Ramos (cell line): ENCODE measurements around the gene MRPL2.
"Not testable (repeated sequence)": the region's sequence is repeated elsewhere in the genome, so short reads cannot be mapped to it uniquely, and the experiment has no call there.

Source experiments
- in situ Hi-C: fragments of 300-500 bp; cut with MboI; formaldehyde crosslinking; loops from one replicate; pipeline ENCODE4 v1.14.3; 2022; ENCODE audit warnings: low sequenced_read_pairs; ENCODE audit not compliant: unreplicated experiment

MRPL2 gene

DNA sequence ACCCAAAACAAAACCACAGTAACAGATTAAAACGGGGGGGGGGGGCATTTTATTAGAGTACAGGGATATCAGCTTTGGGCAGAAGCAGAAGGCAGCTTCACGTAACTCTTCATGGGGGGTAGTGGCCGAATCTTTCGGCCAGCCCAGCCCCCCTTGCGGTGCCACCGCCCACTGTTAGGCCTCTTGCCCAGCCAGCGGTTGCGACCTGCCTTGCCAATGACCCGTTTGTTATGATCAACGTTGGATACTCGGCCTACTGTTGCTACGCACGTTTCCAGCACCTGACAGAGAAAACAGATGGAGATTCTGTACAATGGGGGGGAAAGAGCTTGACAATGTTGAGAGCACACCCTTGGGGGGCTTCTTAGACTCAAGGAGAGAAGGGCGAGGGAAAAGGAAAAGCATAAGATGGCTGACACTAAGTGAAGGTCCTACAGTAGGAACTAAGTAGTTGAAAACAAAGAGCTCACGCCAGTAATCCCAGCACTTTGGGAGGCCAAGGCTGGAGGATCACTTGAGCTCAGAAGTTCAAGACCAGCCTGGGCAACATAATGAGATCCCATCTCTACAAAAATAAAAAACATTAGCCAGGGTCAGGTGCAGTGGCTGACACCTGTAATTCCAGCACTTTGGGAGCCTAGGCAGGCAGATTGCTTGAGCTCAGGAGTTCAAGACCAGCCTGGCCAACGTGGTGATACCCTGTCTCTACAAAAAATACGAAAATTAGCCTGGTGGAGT, 4.9 kb downstream of the MRPL2 start:
- in situ Hi-C loops, result no loop called here

DNA sequence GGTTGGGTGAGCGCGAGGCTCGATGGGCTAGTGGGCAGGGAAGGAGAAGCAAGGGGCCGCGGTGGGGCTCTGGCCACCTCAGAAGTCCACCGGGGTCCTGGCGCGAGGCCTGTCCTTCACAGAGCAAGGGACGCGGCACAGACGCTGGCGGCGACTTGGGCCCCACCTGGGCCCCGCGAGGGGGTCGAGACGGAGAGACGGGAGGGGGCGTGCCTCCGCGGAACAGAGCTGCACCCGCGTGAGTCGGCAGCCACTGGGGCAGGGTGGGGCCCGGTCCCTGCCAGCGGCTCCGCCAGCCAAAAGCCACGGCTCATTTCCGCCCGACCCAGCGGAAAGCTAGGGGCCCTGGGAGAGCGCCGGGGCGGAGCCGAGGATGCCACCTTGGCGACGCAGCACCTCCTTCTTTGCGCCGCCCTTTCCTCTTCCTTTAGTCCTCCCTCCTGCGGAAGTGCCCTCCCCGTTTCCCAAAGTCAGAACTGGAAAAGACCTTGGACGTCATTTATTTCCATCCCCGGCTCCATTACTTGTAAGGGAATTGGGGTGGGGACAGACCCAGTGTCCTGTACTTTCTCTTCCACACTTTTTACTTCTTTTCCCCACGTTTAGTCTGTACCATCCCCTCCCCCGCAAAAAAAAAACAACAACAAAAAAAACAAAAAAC, 5.6 kb downstream of the MRPL2 start, which contains the start of gene CUL7:
Gene CUL7 (minus strand): TSS at position 307 of the 661 bp plus-strand sequence. CDS start 1,063 bp downstream, outside the sequence.
- in situ Hi-C loops, result no loop called here

DNA sequence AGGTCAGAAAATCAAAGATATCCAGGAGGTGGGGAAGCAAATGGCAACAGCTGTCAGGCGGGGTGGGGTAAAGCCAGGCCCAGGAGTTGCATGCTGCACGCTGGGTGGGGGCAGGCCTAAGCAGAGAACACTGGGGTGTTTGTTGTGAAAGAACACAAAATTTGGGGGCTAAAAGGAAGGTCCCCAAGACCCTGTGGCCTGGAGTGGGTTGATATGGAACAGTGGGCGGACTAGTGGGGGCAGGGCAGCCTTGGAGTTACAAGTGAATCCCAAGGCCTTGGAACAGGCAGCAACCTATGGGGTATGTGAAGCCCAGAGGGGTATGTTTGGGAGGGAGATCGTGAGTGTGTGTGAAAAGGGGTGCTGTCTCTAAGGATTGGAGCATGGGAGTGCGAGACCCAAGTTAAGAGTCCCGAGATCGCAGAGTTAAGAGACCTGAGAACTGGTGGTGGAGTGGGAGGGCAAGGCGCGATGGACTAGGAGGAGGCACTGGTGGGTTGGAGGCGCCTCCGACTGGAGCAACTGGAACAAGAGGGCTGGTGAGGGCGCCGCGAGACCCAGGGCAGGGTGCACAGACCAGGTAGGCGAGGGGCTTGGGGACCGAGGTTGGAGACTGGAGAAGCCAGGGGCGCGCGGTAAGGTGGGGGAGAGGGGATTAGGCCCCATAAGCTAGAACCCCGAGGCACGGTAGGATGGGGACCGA, 6.2 kb downstream of the MRPL2 start:
- in situ Hi-C loops, result no loop called here

DNA sequence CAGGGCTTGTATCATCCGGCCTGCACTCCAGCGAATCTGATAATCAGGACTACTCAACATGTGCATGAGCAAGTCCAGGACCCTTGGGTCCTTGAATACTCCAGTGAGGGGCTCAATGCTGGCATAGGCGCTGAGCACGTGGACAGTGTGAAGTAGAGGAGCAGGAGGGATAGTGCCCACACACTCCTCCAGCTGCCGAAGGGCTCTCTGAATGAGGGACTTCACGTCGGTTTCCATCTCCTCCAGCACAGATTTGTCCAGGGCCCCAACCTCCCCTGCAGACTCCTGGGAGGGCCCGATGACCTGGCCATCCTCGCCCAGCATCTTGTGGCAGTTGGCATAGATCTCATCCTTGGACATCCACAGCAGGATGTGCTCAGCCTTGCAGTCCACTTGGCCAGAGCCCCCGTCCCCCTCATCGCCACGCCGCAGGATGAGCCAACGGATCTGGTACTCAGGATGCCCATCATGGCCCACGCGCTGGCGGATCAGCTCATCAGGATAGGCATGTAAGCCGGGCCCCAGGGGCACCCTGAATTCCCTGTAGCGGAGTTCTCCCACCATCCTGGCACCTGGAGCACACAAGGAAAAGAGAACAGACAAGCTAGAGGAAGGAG, 6.9 kb downstream of the MRPL2 start:
- in situ Hi-C loops, result no loop called here

DNA sequence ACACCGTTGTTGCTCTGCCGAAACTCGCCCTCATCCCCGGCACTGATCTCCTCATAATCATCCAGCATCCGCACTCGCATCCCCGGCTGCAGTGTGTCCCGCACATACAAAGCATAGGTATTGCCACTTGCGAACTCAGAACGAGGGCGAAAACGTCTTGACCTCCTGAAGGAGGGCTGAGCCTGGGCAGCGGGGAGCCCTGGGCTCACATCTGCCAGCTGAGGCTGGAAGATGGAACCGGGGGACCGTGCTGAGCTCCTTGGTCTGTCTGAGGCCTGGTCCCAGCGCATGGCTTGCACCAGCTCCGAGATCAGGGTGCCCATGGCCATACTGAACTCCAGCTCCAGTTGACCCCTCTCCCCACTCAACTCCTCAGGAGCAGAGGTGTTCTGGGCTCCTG, 8.3 kb downstream of the MRPL2 start:
- in situ Hi-C loops, result no loop called here

DNA sequence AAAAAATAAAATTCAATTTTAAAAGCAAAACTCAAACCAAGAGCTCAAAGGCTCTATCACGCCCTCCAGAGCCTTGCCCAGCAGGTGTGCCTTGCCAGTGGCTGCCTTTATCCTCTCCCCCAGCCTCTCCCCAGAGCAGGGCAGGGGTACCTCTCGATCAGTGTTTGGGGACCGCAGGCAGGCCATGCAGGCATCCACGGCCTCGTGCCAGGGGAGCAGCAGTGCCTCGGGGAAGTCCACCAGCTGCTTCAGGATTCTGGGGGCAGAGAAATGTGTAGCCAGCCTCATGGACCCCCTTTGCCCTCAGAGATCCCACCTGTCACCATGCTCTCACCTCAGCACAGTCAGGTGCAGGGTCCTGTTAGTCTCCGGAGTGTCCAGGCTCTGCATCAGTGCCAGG, 11.2 kb downstream of the MRPL2 start:
- in situ Hi-C loops, result no loop called here

DNA sequence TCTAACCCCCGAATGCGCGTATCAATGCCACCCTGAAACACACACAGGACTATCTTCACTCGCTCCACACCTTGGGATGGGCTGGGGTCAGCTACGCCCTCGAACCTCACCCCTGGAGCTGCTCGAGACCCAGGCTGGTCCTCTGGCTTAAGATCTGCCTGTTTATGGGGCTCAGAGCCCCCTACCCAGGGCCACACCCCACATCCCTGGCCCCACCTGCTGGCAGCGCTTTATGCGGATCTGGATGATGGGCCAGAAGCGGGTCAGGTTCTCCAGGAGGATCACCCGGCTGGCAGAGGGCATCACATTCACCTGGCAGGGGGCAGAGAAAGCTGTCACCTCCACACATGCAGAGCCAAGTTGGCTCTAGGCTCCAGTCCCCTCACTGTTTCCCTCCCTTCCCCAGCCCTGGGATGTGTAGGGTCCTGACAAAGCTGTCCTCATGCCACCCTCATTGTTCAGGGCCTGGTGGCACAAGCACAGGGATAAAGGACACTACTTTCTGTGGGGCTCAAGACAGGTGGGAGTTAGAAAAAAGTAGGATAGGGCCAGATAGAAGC, 13.8 kb downstream of the MRPL2 start:
- in situ Hi-C loops, result no loop called here

DNA sequence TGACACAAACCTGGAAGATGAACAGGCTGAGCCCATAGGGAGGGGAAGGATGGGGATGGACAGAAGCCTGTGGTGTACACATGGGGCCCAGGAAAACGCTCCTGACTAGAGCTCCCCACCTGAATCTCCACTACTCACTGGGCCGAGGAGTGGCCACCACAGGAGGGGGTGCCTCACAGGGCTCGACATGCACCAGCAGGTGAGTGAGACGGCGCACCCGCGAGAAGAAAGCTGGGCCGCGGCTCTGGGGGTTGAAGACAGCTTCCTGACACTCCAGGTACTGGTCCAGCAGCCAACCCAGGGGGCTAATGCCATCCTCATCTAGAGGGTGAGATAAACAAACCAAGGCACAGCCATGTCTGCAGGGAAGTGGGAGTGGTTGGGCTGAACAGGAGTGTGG, 15.9 kb downstream of the MRPL2 start:
- in situ Hi-C loops, result no loop called here

DNA sequence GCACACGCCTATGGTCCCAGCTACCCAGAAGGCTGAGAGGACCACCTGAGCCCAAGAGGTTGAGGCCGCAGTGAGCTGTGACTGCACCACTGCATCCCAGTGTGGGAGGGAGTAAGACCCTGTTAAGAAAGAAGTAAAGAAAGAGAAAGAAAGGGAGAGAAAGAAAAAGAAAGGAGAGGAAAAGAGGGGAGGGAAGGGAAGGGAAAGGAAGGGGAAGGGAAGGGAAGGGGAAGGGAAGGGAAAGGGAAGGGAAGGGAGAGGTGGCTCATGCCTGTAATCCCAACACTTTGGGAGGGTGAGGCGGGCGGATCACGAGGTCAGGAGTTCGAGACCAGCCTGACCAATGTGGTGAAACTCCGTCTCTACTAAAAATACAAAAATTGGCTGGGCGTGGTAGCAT, 17.8 kb downstream of the MRPL2 start:
- in situ Hi-C loops, result not testable (repeated sequence)

DNA sequence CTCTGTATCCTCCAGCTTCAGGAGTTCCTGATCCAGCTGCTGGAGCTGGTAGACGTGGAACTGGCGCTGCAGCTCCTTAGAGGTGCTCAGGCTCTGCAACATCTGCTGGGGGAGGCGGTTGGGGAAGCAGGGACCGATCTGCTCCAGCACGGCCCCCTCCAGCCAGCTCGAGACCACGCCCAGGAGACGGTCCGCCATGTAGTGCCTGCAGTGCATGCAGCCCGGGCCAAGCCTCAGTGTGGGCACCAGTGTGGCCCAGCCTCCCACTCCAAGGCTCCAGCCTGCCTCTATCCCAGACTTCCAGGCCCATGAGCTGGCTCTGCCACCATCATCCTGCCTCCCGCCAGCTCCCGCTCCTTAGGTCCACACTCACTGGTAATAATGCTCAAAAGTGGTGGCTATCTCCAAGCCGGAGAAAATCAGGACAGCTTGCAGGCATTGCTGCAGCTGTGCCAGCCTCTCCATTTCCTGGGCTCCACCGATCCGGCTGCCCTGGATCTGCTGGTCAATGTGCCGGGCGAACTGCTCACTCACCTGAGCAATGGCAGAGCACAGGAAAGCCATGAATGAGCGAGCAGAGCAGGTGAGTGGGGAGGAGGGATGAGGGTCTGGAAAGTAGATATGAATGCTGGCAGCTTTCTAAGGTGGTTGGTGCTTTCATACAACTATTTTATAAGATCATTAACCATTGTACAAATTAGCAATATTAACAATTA, 18.5 kb downstream of the MRPL2 start:
- in situ Hi-C loops, result no loop called here

DNA sequence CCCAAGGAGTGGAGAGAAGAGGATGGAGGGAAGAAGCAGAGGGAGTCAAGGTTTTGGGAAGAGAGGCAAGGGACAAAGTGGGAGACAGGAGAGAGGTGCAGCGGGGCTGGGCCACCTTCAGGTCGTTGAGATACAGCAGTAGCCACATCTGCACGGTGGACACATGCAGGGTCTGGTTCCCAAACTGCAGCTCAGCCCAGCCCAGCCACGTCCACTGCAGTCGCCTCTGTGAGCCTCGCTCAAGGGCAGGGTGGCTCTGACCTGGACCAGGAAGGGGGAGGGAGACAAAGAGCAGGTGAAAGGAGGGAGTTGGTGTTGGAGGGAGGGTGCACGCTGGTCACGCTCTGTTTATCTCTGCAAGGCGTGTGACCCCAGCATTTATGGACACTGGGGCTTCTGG, 20.5 kb downstream of the MRPL2 start:
- in situ Hi-C loops, result no loop called here

DNA sequence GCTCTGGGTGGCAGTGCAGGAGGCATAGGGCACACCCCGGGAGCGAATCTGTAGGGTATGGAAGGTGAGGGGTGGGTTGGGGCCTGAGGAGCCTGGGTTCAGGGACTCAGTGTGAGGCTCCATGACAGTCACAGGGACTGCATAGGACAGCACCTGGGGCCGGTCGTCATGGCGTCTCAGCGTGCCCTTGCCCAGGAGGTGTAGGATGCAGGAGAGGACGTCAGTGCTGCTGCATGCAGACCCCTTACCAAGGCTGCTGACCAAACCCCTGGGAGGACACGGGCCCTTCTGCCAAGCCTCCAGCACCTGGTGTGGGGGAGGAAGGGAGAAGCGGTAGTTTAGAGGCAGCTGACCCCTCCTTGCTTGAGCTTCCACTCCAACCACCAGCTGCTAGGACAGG, 21.5 kb downstream of the MRPL2 start:
- in situ Hi-C loops, result no loop called here

DNA sequence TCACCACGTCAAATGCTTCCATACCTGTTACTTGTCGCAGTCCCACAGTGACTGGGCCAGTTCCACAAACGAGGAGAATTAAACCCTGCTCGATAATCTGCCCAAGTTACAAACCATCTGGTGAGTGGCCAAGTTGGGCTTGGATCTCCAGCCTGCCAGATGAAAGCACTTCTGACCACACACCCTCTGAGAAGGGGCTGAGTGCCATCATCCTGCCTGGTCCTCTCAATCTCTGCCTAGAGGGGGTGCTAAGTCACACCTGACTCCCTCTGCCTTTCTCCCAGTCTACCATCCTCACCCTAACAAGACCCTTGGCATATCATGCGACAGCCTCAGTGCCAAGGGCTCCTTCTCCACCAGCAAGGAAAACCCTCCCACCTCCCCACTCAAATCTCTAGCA, 22.0 kb downstream of the MRPL2 start:
- in situ Hi-C loops, result no loop called here

DNA sequence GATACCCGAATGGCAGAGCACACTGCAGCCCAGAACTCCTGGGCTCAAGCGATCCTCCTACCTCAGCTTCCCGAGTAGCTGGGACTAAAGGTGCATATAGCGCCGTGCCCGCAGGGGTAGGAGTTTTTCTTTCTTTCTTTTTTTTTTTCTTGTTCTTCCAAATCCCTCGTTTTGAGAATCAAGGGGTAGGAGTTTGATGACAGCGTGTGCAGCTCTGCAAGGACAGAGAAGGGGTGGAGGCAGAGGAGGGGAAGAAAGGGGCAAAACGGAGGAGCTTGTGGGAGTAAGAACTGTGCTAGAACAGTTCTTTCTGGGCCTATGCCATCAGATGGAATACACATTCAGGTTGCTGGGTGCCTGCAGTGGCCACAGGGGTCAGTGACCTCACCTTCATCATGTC, 22.5 kb downstream of the MRPL2 start:
- in situ Hi-C loops, result no loop called here

DNA sequence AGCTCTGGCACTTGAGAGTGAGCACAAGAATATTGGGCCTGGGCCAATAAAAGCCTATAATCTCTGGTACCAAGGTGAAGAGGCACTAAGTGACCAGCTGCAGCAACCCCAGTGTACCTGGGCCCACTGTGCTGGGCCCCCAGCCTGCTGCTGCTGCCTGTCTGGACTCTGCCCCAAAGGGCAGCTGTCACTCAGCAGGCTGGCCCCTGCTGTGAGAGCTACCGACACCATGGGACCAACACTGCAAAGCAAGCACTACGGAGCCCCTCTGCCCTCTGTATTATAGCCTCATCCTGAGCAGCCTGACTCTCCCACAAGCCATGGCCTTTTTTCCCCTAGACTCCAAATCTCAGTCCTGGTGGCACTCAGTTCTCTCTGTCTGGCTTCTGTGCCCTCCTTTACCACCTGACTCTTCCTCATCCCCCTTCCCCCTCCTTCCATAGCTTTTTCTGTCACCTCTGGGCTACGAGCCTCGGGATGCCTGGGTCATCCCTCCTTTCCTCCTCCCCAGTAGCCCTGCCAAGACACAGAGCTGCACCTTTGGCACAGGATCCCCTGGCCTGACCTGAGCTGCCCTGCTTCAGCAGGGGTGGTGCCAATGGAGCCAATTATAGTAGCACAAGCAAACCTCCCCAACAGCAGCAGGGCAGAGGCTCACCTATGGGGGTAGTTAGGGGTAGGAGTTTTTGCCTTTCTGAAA, 23.6 kb downstream of the MRPL2 start:
- in situ Hi-C loops, result no loop called here

DNA sequence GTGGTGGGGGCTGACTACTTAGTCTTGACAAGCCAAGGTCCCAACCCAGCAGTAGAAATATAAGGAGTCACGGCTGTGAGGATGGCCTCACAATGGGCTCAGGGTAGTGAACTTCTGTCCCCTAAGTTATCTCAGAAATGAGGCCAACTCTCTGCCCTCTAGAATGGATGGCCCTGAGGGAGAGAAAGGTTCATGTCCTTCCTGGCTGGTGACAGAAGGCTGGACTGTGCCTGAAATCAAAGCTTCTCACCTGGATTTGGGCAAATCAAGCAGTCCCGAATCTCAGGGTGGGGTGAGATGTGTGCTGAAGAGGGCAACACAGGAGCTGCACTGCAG, 25.1 kb downstream of the MRPL2 start:
- in situ Hi-C loops, result no loop called here

DNA sequence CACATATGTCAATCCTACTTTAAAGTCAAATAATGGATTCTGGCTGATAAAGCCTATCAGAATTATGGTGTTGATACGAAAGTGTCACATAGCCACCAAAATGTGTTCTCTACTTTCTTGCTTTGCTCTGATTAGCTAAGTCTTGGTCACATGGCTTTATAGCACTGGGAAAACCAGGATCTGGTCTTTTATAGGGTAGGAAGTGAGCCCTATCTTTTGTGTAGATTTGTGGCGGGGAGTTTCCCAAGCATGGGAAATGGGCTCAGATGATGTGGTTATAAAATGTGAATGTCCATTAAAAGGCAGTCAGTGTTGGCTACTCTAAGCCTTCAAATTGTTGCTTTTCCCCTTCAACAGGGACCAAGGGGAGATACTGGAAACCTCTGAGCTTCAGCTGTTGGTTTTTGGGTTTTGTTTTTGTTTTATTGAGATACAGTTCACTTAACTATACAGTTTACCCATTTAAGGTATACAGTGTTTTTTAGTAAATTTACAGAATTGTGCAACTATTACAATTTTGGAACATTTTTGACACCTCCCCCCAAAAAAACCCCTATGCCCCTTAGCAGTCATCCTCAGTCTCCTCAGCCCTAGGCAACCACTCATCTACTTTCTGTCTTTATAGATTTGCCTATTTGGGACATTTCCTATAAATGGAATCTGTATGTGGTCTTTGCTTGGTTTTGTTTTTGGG, 25.6 kb downstream of the MRPL2 start:
- in situ Hi-C loops, result no loop called here

DNA sequence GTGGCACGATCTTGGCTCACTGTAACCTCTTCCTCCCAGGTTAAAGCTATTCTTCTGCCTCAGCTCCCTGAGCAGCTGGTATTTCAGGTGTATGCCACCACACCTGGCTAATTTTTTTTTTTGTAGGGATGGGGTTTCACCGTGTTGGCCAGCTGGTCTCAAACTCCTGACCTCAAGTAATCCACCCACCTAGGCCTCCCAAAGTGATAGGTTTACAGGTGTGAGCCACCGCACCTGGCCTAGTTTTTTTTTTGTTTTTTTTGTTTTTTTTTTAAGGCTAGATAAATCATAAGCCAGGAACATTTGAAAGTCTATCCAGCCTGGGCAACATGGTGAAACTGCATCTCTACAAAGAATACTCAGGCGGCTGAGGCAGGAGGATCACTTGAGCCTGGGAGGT, 26.9 kb downstream of the MRPL2 start:
- in situ Hi-C loops, result no loop called here

DNA sequence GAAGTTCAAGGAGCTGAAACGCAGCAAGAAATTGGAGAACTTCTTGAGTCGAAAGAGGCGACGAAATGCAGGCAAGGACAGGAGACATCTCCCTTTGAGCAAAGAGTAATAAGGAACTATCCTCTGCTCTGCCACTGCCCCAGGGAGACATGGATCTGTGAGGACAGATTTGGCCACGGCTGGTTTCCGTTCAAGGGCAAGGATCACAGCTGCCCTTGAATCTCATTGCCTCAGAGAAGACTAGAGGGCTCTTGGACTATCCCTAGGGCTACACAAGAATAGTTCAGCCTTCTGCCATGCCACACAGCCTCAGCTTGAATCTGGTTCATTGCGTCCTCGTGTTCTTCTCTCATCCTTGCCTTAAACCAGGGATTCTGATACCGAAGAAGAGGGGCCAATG, 30.1 kb downstream of the MRPL2 start:
- in situ Hi-C loops, result no loop called here
